ENCODE results near the gene CCDC40. TPM values are rescaled to one million over a fixed set of nuclear protein-coding genes. Genes with fewer than 3 reads are reported as not detected.
A peak's percentile ranks its signal among the peaks of the same experiment; 100 is the strongest.
"Not testable (repeated sequence)": the region's sequence is repeated elsewhere in the genome, so short reads cannot be mapped to it uniquely, and the experiment has no call there.

Gene CCDC40
- total RNA-seq, 2 donors from 2014 or later: 21.7 to 38.9 TPM

GRCh38 chr17:79992649-79993389, 43.6 kb upstream of the CCDC40 start:
- Histone ChIP-seq H3K27me3 (ENCODE audit: control insufficient read depth, insufficient read depth, low read length, poor library complexity, severe bottlenecking) (no peaks in the 10 kb centered on the region), H3K9me3 (ENCODE audit: control insufficient read depth, low read length) (no peaks in the 10 kb centered on the region), H3K9ac (ENCODE audit: extremely low read depth, low read length, poor library complexity, severe bottlenecking) (no peak overlapping the region), H3K4me3 (ENCODE audit: low read length) (no peak overlapping the region), H3K27ac (ENCODE audit: low read depth, low read length) (peak overlapping the region; percentile 27), H3K4me1 (ENCODE audit: control insufficient read depth, insufficient read depth, low read length) (peaks cover 10% of the 10 kb centered on the region), H3K36me3 (ENCODE audit: control insufficient read depth, insufficient read depth, low read length) (no peaks in the 10 kb centered on the region)
- no peak for TF ChIP-seq CTCF (conservative IDR thresholded peaks at IDR 0.05)
- Mint-ChIP-seq H3K36me3 (ENCODE audit: low read depth) (peaks cover 25% of the 10 kb centered on the region), H3K27ac (peak overlapping the region; percentile 88), H3K4me3 (peak overlapping the region; percentile 28), H3K9me3 (no peaks in the 10 kb centered on the region), H3K4me1 (peaks cover 35% of the 10 kb centered on the region), H3K27me3 (ENCODE audit: insufficient read depth) (no peaks in the 10 kb centered on the region)
- no peak for DNase-seq
- 93 to 94% methylated on average over 6 to 10 of the region's 10 CpGs for WGBS, 2 experiments (ENCODE audit: insufficient coverage in 1 of 2, insufficient read length in 1 of 2)

GRCh38 chr17:79993390-79994227, 42.8 kb upstream of the CCDC40 start:
- no peaks in the 10 kb centered on the region for H3K27me3 Mint-ChIP-seq (ENCODE audit: insufficient read depth)
- Histone ChIP-seq H3K27me3 (ENCODE audit: control insufficient read depth, insufficient read depth, low read length, poor library complexity, severe bottlenecking) (no peaks in the 10 kb centered on the region), H3K4me3 (ENCODE audit: low read length) (no peak overlapping the region), H3K9me3 (ENCODE audit: control insufficient read depth, low read length) (no peaks in the 10 kb centered on the region), H3K36me3 (ENCODE audit: control insufficient read depth, insufficient read depth, low read length) (no peaks in the 10 kb centered on the region), H3K9ac (ENCODE audit: extremely low read depth, low read length, poor library complexity, severe bottlenecking) (no peak overlapping the region), H3K27ac (ENCODE audit: low read depth, low read length) (peak overlapping the region; percentile 27), H3K4me1 (ENCODE audit: control insufficient read depth, insufficient read depth, low read length) (peaks cover 10% of the 10 kb centered on the region)
- H3K27ac Mint-ChIP-seq: peak overlapping the region; percentile 88
- WGBS, 2 experiments (ENCODE audit: insufficient coverage in 1 of 2, insufficient read length in 1 of 2): 53 to 63% methylated on average over 16 to 22 of the region's 22 CpGs
- H3K9me3 Mint-ChIP-seq: no peaks in the 10 kb centered on the region
- H3K4me1 Mint-ChIP-seq: peaks cover 27% of the 10 kb centered on the region
- DNase-seq: peak; percentile 88
- no peak for TF ChIP-seq CTCF (conservative IDR thresholded peaks at IDR 0.05)
- peaks cover 29% of the 10 kb centered on the region for H3K36me3 Mint-ChIP-seq (ENCODE audit: low read depth)
- no peak overlapping the region for H3K4me3 Mint-ChIP-seq

- not testable (repeated sequence) for H3K9me3 ChIP-seq (ENCODE audit: control insufficient read depth, low read length); DNase-seq; H3K4me3 Mint-ChIP-seq; H3K27ac Mint-ChIP-seq; H3K36me3 ChIP-seq (ENCODE audit: control insufficient read depth, insufficient read depth, low read length); H3K27me3 Mint-ChIP-seq (ENCODE audit: insufficient read depth); H3K27me3 ChIP-seq (ENCODE audit: control insufficient read depth, insufficient read depth, low read length, poor library complexity, severe bottlenecking); H3K9me3 Mint-ChIP-seq; H3K4me1 ChIP-seq (ENCODE audit: control insufficient read depth, insufficient read depth, low read length); H3K9ac ChIP-seq (ENCODE audit: extremely low read depth, low read length, poor library complexity, severe bottlenecking); H3K4me3 ChIP-seq (ENCODE audit: low read length)
- H3K36me3 Mint-ChIP-seq (ENCODE audit: low read depth): peaks cover 33% of the 10 kb centered on the region
- H3K4me1 Mint-ChIP-seq: peaks cover 21% of the 10 kb centered on the region
- WGBS, 2 experiments (ENCODE audit: insufficient coverage in 1 of 2, insufficient read length in 1 of 2): 66 to 100% methylated on average over 2 to 4 of the region's 4 CpGs
- H3K27ac ChIP-seq (ENCODE audit: low read depth, low read length): peak overlapping the region; percentile 27
These were observed 42.2 kb upstream of the CCDC40 start for GRCh38 chr17:79994228-79994569.

Data from endodermal cell (in vitro differentiated cells).